ENCODE results near the gene KRTAP4-2.
A peak's percentile ranks its signal among the peaks of the same experiment; 100 is the strongest.
"Not testable (repeated sequence)": the region's sequence is repeated elsewhere in the genome, so short reads cannot be mapped to it uniquely, and the experiment has no call there.

The KRTAP4-2 gene

GRCh38 chr17:41147531-41148204, 30.4 kb downstream of the KRTAP4-2 start:
- DNase-seq (ENCODE audit: low read depth), result no peak
- no peak for TF ChIP-seq CTCF (conservative IDR thresholded peaks at IDR 0.05; ENCODE audit: control insufficient read depth, insufficient read depth, low read depth, low read length)
- H3K4me3 ChIP-seq (ENCODE audit: control insufficient read depth, low read depth, low read length), result no peak overlapping the region

- TF ChIP-seq CTCF (conservative IDR thresholded peaks at IDR 0.05; ENCODE audit: control insufficient read depth, insufficient read depth, low read depth, low read length), result no peak
- DNase-seq (ENCODE audit: low read depth), result no peak
- no peak overlapping the region for H3K4me3 ChIP-seq (ENCODE audit: control insufficient read depth, low read depth, low read length)
Measured at GRCh38 chr17:41145261-41145660, 32.8 kb downstream of the KRTAP4-2 start.

- no peak for DNase-seq (ENCODE audit: low read depth)
- no peak for TF ChIP-seq CTCF (conservative IDR thresholded peaks at IDR 0.05; ENCODE audit: control insufficient read depth, insufficient read depth, low read depth, low read length)
Measured at GRCh38 chr17:41144846-41145245, 33.2 kb downstream of the KRTAP4-2 start.

GRCh38 chr17:41141361-41141760, 36.7 kb downstream of the KRTAP4-2 start:
- no peak for DNase-seq (ENCODE audit: low read depth)
- no peak for TF ChIP-seq CTCF (conservative IDR thresholded peaks at IDR 0.05; ENCODE audit: control insufficient read depth, insufficient read depth, low read depth, low read length)
- H3K4me3 ChIP-seq (ENCODE audit: control insufficient read depth, low read depth, low read length), result no peak overlapping the region

More at GRCh38 chr17:41144846-41145245, 33.2 kb downstream of the KRTAP4-2 start:
- H3K4me3 ChIP-seq (ENCODE audit: control insufficient read depth, low read depth, low read length), result no peak overlapping the region

- H3K4me3 ChIP-seq (ENCODE audit: control insufficient read depth, low read depth, low read length), result no peak within 1 kb of the TSS
- TF ChIP-seq CTCF (conservative IDR thresholded peaks at IDR 0.05; ENCODE audit: control insufficient read depth, insufficient read depth, low read depth, low read length), result no peak
- DNase-seq (ENCODE audit: low read depth), result peak; percentile 91
Measured at GRCh38 chr17:41140360-41141131, 37.5 kb downstream of the KRTAP4-2 start, which contains the start of gene KRTAP4-6. Gene KRTAP4-6, minus strand, starts transcription at chr17:41140544. Its CDS starts 57 bp downstream, at chr17:41140487.

- not testable (repeated sequence) for DNase-seq (ENCODE audit: low read depth)
Measured at GRCh38 chr17:41139865-41140264, 38.2 kb downstream of the KRTAP4-2 start.

More at GRCh38 chr17:41139865-41140264, 38.2 kb downstream of the KRTAP4-2 start:
- not testable (repeated sequence) for H3K4me3 ChIP-seq (ENCODE audit: control insufficient read depth, low read depth, low read length)

Measured in fibroblast of mammary gland (primary cell).